DOHH2 (cell line): ENCODE data around the gene PTPRN2.

Experiments
- H3F3A ChIP-seq: fragments of 200-600 bp; sonication (generic), shearing (Covaris generic); 2 replicates; pipeline ENCODE4 v1.6.0; 2016; ENCODE audit warnings: antibody characterized with exemption, mild to moderate bottlenecking; ENCODE audit not compliant: control insufficient read depth, insufficient read depth
- H3K27ac ChIP-seq: fragments of 200-600 bp; sonication (generic); 2 replicates; pipeline ENCODE4 v1.5.1; 2014; ENCODE audit warnings: low read depth, mild to moderate bottlenecking, low read length, moderate library complexity
- H3K27me3 ChIP-seq: fragments of 200-600 bp; sonication (generic); 2 replicates; pipeline ENCODE4 v1.6.1; 2014; ENCODE audit warnings: mild to moderate bottlenecking, low read length, mixed read lengths; ENCODE audit not compliant: control insufficient read depth
- H3K36me3 ChIP-seq: fragments of 200-600 bp; sonication (generic); 2 replicates; pipeline ENCODE4 v1.6.1; 2014; ENCODE audit warnings: mild to moderate bottlenecking, low read length, moderate library complexity, mixed read lengths; ENCODE audit not compliant: control insufficient read depth
- H3K4me1 ChIP-seq: fragments of 200-600 bp; sonication (generic); 2 replicates; pipeline ENCODE4 v1.6.1; 2014; ENCODE audit warnings: mild to moderate bottlenecking, low read length, mixed read lengths; ENCODE audit not compliant: control insufficient read depth
- H3K4me2 ChIP-seq: fragments of 200-600 bp; sonication (generic); 2 replicates; pipeline ENCODE4 v1.6.0; 2014; ENCODE audit warnings: mild to moderate bottlenecking, low read length, moderate library complexity
- H3K4me3 ChIP-seq: fragments of 200-600 bp; sonication (generic); 2 replicates; pipeline ENCODE4 v1.5.1; 2014; ENCODE audit warnings: mild to moderate bottlenecking, low read length, mixed read lengths
- H3K79me2 ChIP-seq: fragments of 200-600 bp; sonication (generic); 2 replicates; pipeline ENCODE4 v1.6.1; 2014; ENCODE audit warnings: mild to moderate bottlenecking, low read length, mixed read lengths; ENCODE audit not compliant: control insufficient read depth
- H3K9me2 ChIP-seq: fragments of 200-600 bp; sonication (generic); replicated peaks from 2 replicates; pipeline ENCODE4 v1.6.1; 2014; ENCODE audit warnings: mild to moderate bottlenecking, low read length, mixed read lengths; ENCODE audit not compliant: control insufficient read depth
- H3K9me3 ChIP-seq: fragments of 200-600 bp; sonication (generic); 2 replicates; pipeline ENCODE4 v1.6.1; 2014; ENCODE audit warnings: antibody characterized with exemption, low read length, mixed read lengths; ENCODE audit not compliant: control insufficient read depth, insufficient read depth
- H4K20me1 ChIP-seq: fragments of 200-600 bp; sonication (generic); 2 replicates; pipeline ENCODE4 v1.6.0; 2014; ENCODE audit warnings: low read depth, mild to moderate bottlenecking, antibody characterized with exemption, low read length, moderate library complexity; ENCODE audit not compliant: control insufficient read depth, insufficient read depth
- CTCF ChIP-seq: fragments of 200-600 bp; sonication (generic); IDR thresholded peaks from one replicate; pipeline ENCODE4 v1.5.1; 2014; ENCODE audit warnings: antibody characterized with exemption, mild to moderate bottlenecking, low read depth, low read length; ENCODE audit not compliant: poor library complexity, severe bottlenecking
- EZH2phosphoT487 ChIP-seq: fragments of 200-600 bp; sonication (generic); IDR thresholded peaks from 2 replicates; pipeline ENCODE4 v1.6.1; 2017; ENCODE audit warnings: borderline replicate concordance, mild to moderate bottlenecking, antibody characterized with exemption, low read length, moderate library complexity, mixed read lengths

The PTPRN2 gene

GRCh38 chr7:157750291-157750690 lies 837.3 kb downstream of the PTPRN2 start:
- H4K20me1 ChIP-seq: no peaks in the 10 kb centered on the region
- H3K9me3 ChIP-seq: no peaks in the 10 kb centered on the region
- no peaks in the 10 kb centered on the region for H3K36me3 ChIP-seq
- TF ChIP-seq CTCF (no peak), EZH2phosphoT487 (no peak)
- H3F3A ChIP-seq: no peaks in the 10 kb centered on the region
- H3K9me2 ChIP-seq: no peaks in the 10 kb centered on the region
- no peaks in the 10 kb centered on the region for H3K27me3 ChIP-seq
- H3K4me3 ChIP-seq: no peak overlapping the region
- H3K4me1 ChIP-seq: no peaks in the 10 kb centered on the region
- no peak overlapping the region for H3K27ac ChIP-seq
- H3K4me2 ChIP-seq: no peak overlapping the region
- H3K79me2 ChIP-seq: no peaks in the 10 kb centered on the region

- no peak overlapping the region for H3K4me2 ChIP-seq
- H3K4me3 ChIP-seq: no peak overlapping the region
- no peaks in the 10 kb centered on the region for H3K9me2 ChIP-seq
- H3K36me3 ChIP-seq: no peaks in the 10 kb centered on the region
- H3F3A ChIP-seq: no peaks in the 10 kb centered on the region
- H3K79me2 ChIP-seq: no peaks in the 10 kb centered on the region
- no peaks in the 10 kb centered on the region for H3K27me3 ChIP-seq
- H4K20me1 ChIP-seq: no peaks in the 10 kb centered on the region
- H3K27ac ChIP-seq: no peak overlapping the region
- H3K4me1 ChIP-seq: no peaks in the 10 kb centered on the region
- H3K9me3 ChIP-seq: no peaks in the 10 kb centered on the region; the same call in 1 of the 2 replicates
- no peak for TF ChIP-seq CTCF
- TF ChIP-seq EZH2phosphoT487: no peak
Observed at GRCh38 chr7:157745721-157746709, 841.6 kb downstream of the PTPRN2 start.

- H3K4me1 ChIP-seq: no peaks in the 10 kb centered on the region
- no peaks in the 10 kb centered on the region for H3K36me3 ChIP-seq
- no peaks in the 10 kb centered on the region for H4K20me1 ChIP-seq
- H3K9me2 ChIP-seq: no peaks in the 10 kb centered on the region
- no peaks in the 10 kb centered on the region for H3K27me3 ChIP-seq
- no peak overlapping the region for H3K4me3 ChIP-seq
- TF ChIP-seq EZH2phosphoT487 (no peak), CTCF (no peak)
- no peaks in the 10 kb centered on the region; the same call in 1 of the 2 replicates for H3K9me3 ChIP-seq
- no peak overlapping the region for H3K27ac ChIP-seq
- no peak overlapping the region for H3K4me2 ChIP-seq
- no peaks in the 10 kb centered on the region for H3F3A ChIP-seq
- H3K79me2 ChIP-seq: no peaks in the 10 kb centered on the region
Observed at GRCh38 chr7:157744786-157745601, 842.6 kb downstream of the PTPRN2 start.
